Measurements from ENCODE around the gene FLYWCH1. TPM values are rescaled to one million over a fixed set of nuclear protein-coding genes. Genes with fewer than 3 reads are reported as not detected.

The FLYWCH1 gene
- polyA plus RNA-seq, 3 donors: 5.0 to 42.7 (median 7.1) TPM

GRCh38 chr16:2991566-2992261 lies 80.0 kb downstream of the FLYWCH1 start:
- Histone ChIP-seq H3K4me2 (replicated peaks; ENCODE audit: extremely low read depth, low read length, poor library complexity, severe bottlenecking) (no peak overlapping the region), H3K79me2 (ENCODE audit: insufficient read depth, low read length) (no peaks in the 10 kb centered on the region), H4K20me1 (ENCODE audit: insufficient read depth, low read length) (no peaks in the 10 kb centered on the region), H3K27me3 (ENCODE audit: control insufficient read depth in 2 of 2, insufficient read depth in 2 of 2, low read length in 2 of 2) (no peaks in the 10 kb centered on the region), H3K36me3 (replicated peaks in 1 of 2; ENCODE audit: control insufficient read depth in 1 of 2, insufficient read depth in 2 of 2, low read length in 2 of 2) (no peaks in the 10 kb centered on the region), H3K4me1 (ENCODE audit: control insufficient read depth in 1 of 2, insufficient read depth in 2 of 2, low read length in 2 of 2) (no peaks in the 10 kb centered on the region), H2AFZ (ENCODE audit: insufficient read depth, low read depth, low read length, poor library complexity, severe bottlenecking) (no peak overlapping the region), H3K27ac (ENCODE audit: low read depth in 1 of 2, low read length in 2 of 2) (no peak overlapping the region), H3K4me3 (replicated peaks in 1 of 3; ENCODE audit: low read depth in 2 of 3, low read length in 3 of 3) (no peak overlapping the region), H3K9me3 (replicated peaks in 1 of 2; ENCODE audit: control insufficient read depth in 1 of 2, insufficient read depth in 1 of 2, low read length in 2 of 2) (no peaks in the 10 kb centered on the region), H3K9ac (ENCODE audit: insufficient read depth, low read length, poor library complexity, severe bottlenecking) (no peak overlapping the region)
- WGBS (ENCODE audit: insufficient coverage): 80% methylated on average over 1 of the region's 12 CpGs
- DNase-seq: no peak
- Mint-ChIP-seq H3K4me3 (no peak overlapping the region), H3K27ac (no peak overlapping the region), H3K36me3 (no peaks in the 10 kb centered on the region), H3K4me1 (no peaks in the 10 kb centered on the region), H3K27me3 (ENCODE audit: low read depth in 3 of 3) (peaks cover 9 to 16% (median 9%) of the 10 kb centered on the region in 3 donors), H3K9me3 (no peaks in the 10 kb centered on the region)
- intact Hi-C loops (cut with micrococcal nuclease): no loop called here
- TF ChIP-seq CTCF (IDR thresholded peaks at IDR 0.05): no peak

DNA sequence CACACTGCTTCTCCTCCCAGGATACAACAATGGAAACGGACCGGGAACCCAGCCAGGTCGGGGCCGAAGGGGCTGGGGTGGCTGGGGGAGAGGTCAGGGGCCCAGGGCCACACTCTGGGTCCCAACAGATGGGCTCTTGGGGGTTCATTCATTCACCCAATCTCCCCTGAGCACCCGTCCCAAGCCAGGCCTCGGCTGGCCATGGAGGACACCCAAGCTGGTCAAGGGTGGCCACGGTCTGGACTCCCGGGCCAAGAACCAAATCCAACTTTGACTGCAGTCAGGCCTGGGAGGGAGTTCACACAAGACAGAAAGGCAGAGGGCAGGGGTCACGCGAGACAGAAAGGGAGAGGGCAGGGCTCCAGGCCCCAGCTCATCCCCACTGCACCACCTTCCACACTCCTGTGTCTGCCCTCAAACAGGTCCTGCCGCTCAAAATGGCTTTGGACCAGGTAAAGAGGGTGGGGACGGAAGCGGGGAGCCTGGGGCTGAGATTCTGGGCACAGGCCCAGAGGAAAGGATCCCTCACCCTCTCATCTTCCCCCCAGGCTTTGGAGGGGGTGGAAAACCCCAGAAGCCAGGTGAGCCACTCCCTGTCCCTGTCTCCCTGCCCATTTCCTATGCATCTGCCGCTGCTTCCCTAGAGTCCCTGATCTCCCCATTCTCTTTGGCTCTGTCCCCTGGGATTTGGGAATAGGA lies 80.8 kb downstream of the FLYWCH1 start:
- Histone ChIP-seq H3K4me3 (replicated peaks in 1 of 3; ENCODE audit: low read depth in 2 of 3, low read length in 3 of 3) (no peak overlapping the region), H3K4me2 (replicated peaks; ENCODE audit: extremely low read depth, low read length, poor library complexity, severe bottlenecking) (no peak overlapping the region), H3K36me3 (replicated peaks in 1 of 2; ENCODE audit: control insufficient read depth in 1 of 2, insufficient read depth in 2 of 2, low read length in 2 of 2) (no peaks in the 10 kb centered on the region), H4K20me1 (ENCODE audit: insufficient read depth, low read length) (no peaks in the 10 kb centered on the region), H3K4me1 (ENCODE audit: control insufficient read depth in 1 of 2, insufficient read depth in 2 of 2, low read length in 2 of 2) (no peaks in the 10 kb centered on the region), H3K27ac (ENCODE audit: low read depth in 1 of 2, low read length in 2 of 2) (no peak overlapping the region), H2AFZ (ENCODE audit: insufficient read depth, low read depth, low read length, poor library complexity, severe bottlenecking) (no peak overlapping the region), H3K9me3 (replicated peaks in 1 of 2; ENCODE audit: control insufficient read depth in 1 of 2, insufficient read depth in 1 of 2, low read length in 2 of 2) (no peaks in the 10 kb centered on the region), H3K79me2 (ENCODE audit: insufficient read depth, low read length) (no peaks in the 10 kb centered on the region), H3K27me3 (ENCODE audit: control insufficient read depth in 2 of 2, insufficient read depth in 2 of 2, low read length in 2 of 2) (no peaks in the 10 kb centered on the region), H3K9ac (ENCODE audit: insufficient read depth, low read length, poor library complexity, severe bottlenecking) (no peak overlapping the region)
- no peak for DNase-seq
- Mint-ChIP-seq H3K4me1 (no peaks in the 10 kb centered on the region), H3K27me3 (ENCODE audit: low read depth in 3 of 3) (peaks cover 9 to 13% (median 9%) of the 10 kb centered on the region in 3 donors), H3K36me3 (no peaks in the 10 kb centered on the region), H3K9me3 (no peaks in the 10 kb centered on the region), H3K4me3 (no peak overlapping the region), H3K27ac (no peak overlapping the region)
- WGBS (ENCODE audit: insufficient coverage): 100% methylated on average over 6 of the region's 14 CpGs
- intact Hi-C loops (cut with micrococcal nuclease): no loop called here
- TF ChIP-seq CTCF (IDR thresholded peaks at IDR 0.05): no peak

Data from CD14-positive monocyte (primary cell).